HG02884 (cell line): ENCODE results near the gene CLDN2.

ENCODE experiments used
- ATAC-seq: cut with Tn5 transposase; IDR thresholded peaks from one replicate; pipeline ENCODE4 v1.9.1; 2021; ENCODE audit warnings: mild to moderate bottlenecking, moderate library complexity; ENCODE audit not compliant: unreplicated experiment

The CLDN2 gene

GRCh38 chrX:106917830-106918500, 2.2 kb upstream of the CLDN2 start:
- ATAC-seq, result no peak

GRCh38 chrX:106921637-106922036, 1.4 kb downstream of the CLDN2 start:
- ATAC-seq, result no peak

GRCh38 chrX:106927023-106927422, 6.8 kb downstream of the CLDN2 start:
- ATAC-seq, result no peak

GRCh38 chrX:106927700-106928099, 7.5 kb downstream of the CLDN2 start:
- no peak for ATAC-seq

GRCh38 chrX:106928227-106928626, 8.0 kb downstream of the CLDN2 start:
- ATAC-seq, result no peak

- no peak for ATAC-seq
Observed at GRCh38 chrX:106931831-106932491, 11.8 kb downstream of the CLDN2 start.

GRCh38 chrX:106932492-106932923, 12.3 kb downstream of the CLDN2 start:
- ATAC-seq, result no peak

GRCh38 chrX:106932960-106933537, 12.8 kb downstream of the CLDN2 start:
- no peak for ATAC-seq

GRCh38 chrX:106933538-106933961, 13.3 kb downstream of the CLDN2 start:
- ATAC-seq, result no peak

- no peak for ATAC-seq
Observed at GRCh38 chrX:106935175-106935574, 15.0 kb downstream of the CLDN2 start.

GRCh38 chrX:106936246-106936645, 16.0 kb downstream of the CLDN2 start:
- ATAC-seq, result no peak

GRCh38 chrX:106939566-106939965, 19.4 kb downstream of the CLDN2 start:
- no peak for ATAC-seq

GRCh38 chrX:106940068-106940467, 19.9 kb downstream of the CLDN2 start:
- no peak for ATAC-seq

GRCh38 chrX:106946464-106946863, 26.3 kb downstream of the CLDN2 start:
- no peak for ATAC-seq

GRCh38 chrX:106948641-106949040, 28.4 kb downstream of the CLDN2 start:
- no peak for ATAC-seq

GRCh38 chrX:106949366-106949765, 29.2 kb downstream of the CLDN2 start:
- ATAC-seq, result no peak

GRCh38 chrX:106950381-106950780, 30.2 kb downstream of the CLDN2 start:
- ATAC-seq, result no peak

GRCh38 chrX:106951230-106951629, 31.0 kb downstream of the CLDN2 start:
- ATAC-seq, result no peak

GRCh38 chrX:106952089-106952488, 31.9 kb downstream of the CLDN2 start:
- no peak for ATAC-seq

- no peak for ATAC-seq
Observed at GRCh38 chrX:106952538-106952937, 32.3 kb downstream of the CLDN2 start.

GRCh38 chrX:106952988-106953387, 32.8 kb downstream of the CLDN2 start:
- no peak for ATAC-seq

GRCh38 chrX:106954041-106954440, 33.8 kb downstream of the CLDN2 start:
- ATAC-seq, result no peak
